HepG2 (cell line): ENCODE results near the gene KAZALD1. TPM values are rescaled to one million over a fixed set of nuclear protein-coding genes. Genes with fewer than 3 reads are reported as not detected.

Experiments
- ARID3A ChIP-seq: IDR thresholded peaks from 2 replicates; pipeline ENCODE4 v1.6.1; 2012; ENCODE audit warnings: low read depth, low read length, improper control_type of control experiment
- ASH2L ChIP-seq: fragments of 300-600, 200-600 bp; sonication (generic); IDR thresholded peaks from 2 replicates; pipeline ENCODE4 v1.7.0; 2017; ENCODE audit warnings: low read depth, mild to moderate bottlenecking, moderate library complexity, mixed read lengths, low read length; ENCODE audit not compliant: insufficient read length
- CBX1 ChIP-seq: IDR thresholded peaks from one replicate; pipeline ENCODE4 v1.6.1; 2016; ENCODE audit warnings: antibody characterized with exemption, low read depth
- KAT8 ChIP-seq: IDR thresholded peaks from 2 replicates; pipeline ENCODE4 v1.6.1; 2016; ENCODE audit warnings: missing genetic modification reagents, missing compliant biosample characterization
- STAG1 ChIP-seq: sonication (generic); formaldehyde crosslinking; IDR thresholded peaks from 2 replicates; pipeline ENCODE4 v1.4.0; 2020; ENCODE audit warnings: missing genetic modification reagents
- ZFP41 ChIP-seq: sonication (generic); formaldehyde crosslinking; IDR thresholded peaks from 2 replicates; pipeline ENCODE4 v1.4.0; 2020; ENCODE audit warnings: mild to moderate bottlenecking, missing genetic modification reagents, borderline replicate concordance
- ZUFSP ChIP-seq: sonication (generic); formaldehyde crosslinking; IDR thresholded peaks from 2 replicates; pipeline ENCODE4 v1.9.0; 2021; ENCODE audit warnings: missing genetic modification reagents, mild to moderate bottlenecking, borderline replicate concordance
- polyA plus RNA-seq, 8 experiments: library from polyadenylated mRNA; depleted of rRNA in 3 of 8; stranded (reverse) in 7 of 8; unstranded in 1 of 8; fragments of >200 nt; fragmentation: Illumina TruSeq in 4 of 8; extraction: Trizol in 4 of 8; gene quantifications; 2 replicates each; pipeline versions ENCODE4 v1.2.1 to v1.2.3, GENCODE V29; 2011 to 2016; ENCODE audit warnings: low read depth in 4 of 8, missing spikeins in 1 of 8, mixed read lengths in 1 of 8; ENCODE audit not compliant: insufficient read depth in 1 of 8
- total RNA-seq, 5 experiments: library from RNA; depleted of rRNA; stranded (reverse); fragments of >200 nt; fragmentation: Illumina TruSeq; extraction: Trizol; gene quantifications; 2 replicates each; pipeline ENCODE4 v1.2.3, GENCODE V29; 2016; ENCODE audit warnings: low read depth in 1 of 5
- TF ChIP-seq, protein P1 (sequence below): sonication (generic); formaldehyde crosslinking; IDR thresholded peaks from 2 replicates; pipeline ENCODE4 v1.4.0; 2020; ENCODE audit warnings: missing genetic modification reagents, borderline replicate concordance
- TF ChIP-seq, protein P2 (sequence below): sonication (generic); formaldehyde crosslinking; IDR thresholded peaks from 2 replicates; pipeline ENCODE4 v1.4.0; 2020; ENCODE audit warnings: missing genetic modification reagents

Gene KAZALD1
- total and polyA plus RNA-seq, 2 of the 13 experiments (the other 11 are each of a cell fraction or from before 2014, with no cell fraction given) = 16.7 to 27.7 TPM

DNA sequence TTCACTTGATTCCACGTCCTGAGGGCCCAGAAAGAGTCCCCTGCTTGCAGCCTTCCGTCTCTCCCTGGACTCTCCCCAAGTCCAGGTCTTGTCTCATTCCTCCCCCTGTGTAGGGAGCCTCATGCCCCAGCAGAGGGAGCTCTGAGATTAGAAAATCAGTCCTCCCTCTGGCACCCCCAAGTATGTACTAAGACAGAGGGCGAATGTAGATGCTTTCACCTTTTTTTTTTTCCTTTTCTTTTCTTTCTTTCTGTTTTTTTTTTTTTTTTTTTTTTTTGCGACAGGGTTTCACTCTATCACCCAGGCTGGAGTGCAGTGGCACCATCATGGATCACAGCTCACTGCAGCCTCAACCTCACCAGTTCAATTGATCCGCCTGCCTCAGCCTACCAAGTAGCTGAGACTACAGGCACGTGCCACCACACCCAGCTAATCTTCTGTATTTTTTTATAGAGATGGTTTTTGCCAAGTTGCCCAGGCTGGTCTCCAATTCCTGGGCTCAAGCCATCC is 20.5 kb upstream of the KAZALD1 start (continued):
- TF ChIP-seq, protein P1, sequence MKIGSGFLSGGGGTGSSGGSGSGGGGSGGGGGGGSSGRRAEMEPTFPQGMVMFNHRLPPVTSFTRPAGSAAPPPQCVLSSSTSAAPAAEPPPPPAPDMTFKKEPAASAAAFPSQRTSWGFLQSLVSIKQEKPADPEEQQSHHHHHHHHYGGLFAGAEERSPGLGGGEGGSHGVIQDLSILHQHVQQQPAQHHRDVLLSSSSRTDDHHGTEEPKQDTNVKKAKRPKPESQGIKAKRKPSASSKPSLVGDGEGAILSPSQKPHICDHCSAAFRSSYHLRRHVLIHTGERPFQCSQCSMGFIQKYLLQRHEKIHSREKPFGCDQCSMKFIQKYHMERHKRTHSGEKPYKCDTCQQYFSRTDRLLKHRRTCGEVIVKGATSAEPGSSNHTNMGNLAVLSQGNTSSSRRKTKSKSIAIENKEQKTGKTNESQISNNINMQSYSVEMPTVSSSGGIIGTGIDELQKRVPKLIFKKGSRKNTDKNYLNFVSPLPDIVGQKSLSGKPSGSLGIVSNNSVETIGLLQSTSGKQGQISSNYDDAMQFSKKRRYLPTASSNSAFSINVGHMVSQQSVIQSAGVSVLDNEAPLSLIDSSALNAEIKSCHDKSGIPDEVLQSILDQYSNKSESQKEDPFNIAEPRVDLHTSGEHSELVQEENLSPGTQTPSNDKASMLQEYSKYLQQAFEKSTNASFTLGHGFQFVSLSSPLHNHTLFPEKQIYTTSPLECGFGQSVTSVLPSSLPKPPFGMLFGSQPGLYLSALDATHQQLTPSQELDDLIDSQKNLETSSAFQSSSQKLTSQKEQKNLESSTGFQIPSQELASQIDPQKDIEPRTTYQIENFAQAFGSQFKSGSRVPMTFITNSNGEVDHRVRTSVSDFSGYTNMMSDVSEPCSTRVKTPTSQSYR (CRISPR knock-in tag) = no peak
- TF ChIP-seq STAG1 (CRISPR knock-in tag) (peak; percentile 75), CBX1 (no peak), ARID3A (peak; percentile 44; the same call in 1 of the 2 replicates), ZFP41 (CRISPR knock-in tag) (no peak), ASH2L (no peak), ZUFSP (CRISPR knock-in tag) (no peak), KAT8 (0 out of 2 replicates have a peak, but pooled peaks have one; percentile 21)
- TF ChIP-seq, protein P2, sequence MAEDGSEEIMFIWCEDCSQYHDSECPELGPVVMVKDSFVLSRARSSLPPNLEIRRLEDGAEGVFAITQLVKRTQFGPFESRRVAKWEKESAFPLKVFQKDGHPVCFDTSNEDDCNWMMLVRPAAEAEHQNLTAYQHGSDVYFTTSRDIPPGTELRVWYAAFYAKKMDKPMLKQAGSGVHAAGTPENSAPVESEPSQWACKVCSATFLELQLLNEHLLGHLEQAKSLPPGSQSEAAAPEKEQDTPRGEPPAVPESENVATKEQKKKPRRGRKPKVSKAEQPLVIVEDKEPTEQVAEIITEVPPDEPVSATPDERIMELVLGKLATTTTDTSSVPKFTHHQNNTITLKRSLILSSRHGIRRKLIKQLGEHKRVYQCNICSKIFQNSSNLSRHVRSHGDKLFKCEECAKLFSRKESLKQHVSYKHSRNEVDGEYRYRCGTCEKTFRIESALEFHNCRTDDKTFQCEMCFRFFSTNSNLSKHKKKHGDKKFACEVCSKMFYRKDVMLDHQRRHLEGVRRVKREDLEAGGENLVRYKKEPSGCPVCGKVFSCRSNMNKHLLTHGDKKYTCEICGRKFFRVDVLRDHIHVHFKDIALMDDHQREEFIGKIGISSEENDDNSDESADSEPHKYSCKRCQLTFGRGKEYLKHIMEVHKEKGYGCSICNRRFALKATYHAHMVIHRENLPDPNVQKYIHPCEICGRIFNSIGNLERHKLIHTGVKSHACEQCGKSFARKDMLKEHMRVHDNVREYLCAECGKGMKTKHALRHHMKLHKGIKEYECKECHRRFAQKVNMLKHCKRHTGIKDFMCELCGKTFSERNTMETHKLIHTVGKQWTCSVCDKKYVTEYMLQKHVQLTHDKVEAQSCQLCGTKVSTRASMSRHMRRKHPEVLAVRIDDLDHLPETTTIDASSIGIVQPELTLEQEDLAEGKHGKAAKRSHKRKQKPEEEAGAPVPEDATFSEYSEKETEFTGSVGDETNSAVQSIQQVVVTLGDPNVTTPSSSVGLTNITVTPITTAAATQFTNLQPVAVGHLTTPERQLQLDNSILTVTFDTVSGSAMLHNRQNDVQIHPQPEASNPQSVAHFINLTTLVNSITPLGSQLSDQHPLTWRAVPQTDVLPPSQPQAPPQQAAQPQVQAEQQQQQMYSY (CRISPR knock-in tag) = peak; percentile 52; the same call in 1 of the 2 replicates
